ENCODE measurements around the gene FAM236B. TPM values are rescaled to one million over a fixed set of nuclear protein-coding genes. Genes with fewer than 3 reads are reported as not detected.
"Not testable (repeated sequence)": the region's sequence is repeated elsewhere in the genome, so short reads cannot be mapped to it uniquely, and the experiment has no call there.

The FAM236B gene
- total RNA-seq, 2 donors from 2014 or later, result not detected

- DNase-seq (ENCODE audit: low spot score); H3K4me1 Mint-ChIP-seq (ENCODE audit: low read depth in 2 of 2); H3K9me3 Mint-ChIP-seq; ATAC-seq; H3K27ac Mint-ChIP-seq; H3K36me3 Mint-ChIP-seq; H3K4me3 Mint-ChIP-seq: not testable (repeated sequence)
- H3K27me3 Mint-ChIP-seq, result peaks cover 46 to 53% of the 10 kb centered on the region in 2 donors
These were observed 48.8 kb downstream of the FAM236B start for GRCh38 chrX:72733636-72734035.

Other genes starting within 250 kb of the FAM236B start
- 10 to 100 TPM; 31.5 to 46.8 TPM for gene HDAC8, start 209.8 kb downstream of the FAM236B start, total RNA-seq
- 1 to 10 TPM in 1 of 2 donors, under 1 TPM in 1; 0.50 to 2.7 TPM for gene PHKA1, start 68.4 kb downstream of the FAM236B start, total RNA-seq
- gene DMRTC1B, start 5.8 kb downstream of the FAM236B start, total RNA-seq, result not detected
- gene FAM236D, start 25.6 kb upstream of the FAM236B start, total RNA-seq, result not detected
- not detected for gene FAM236C, start 130.0 kb upstream of the FAM236B start, total RNA-seq
- gene FAM236A, start 155.5 kb upstream of the FAM236B start, total RNA-seq, result not detected
- not detected for gene DMRTC1, start 161.2 kb upstream of the FAM236B start, total RNA-seq
- not detected for gene PABPC1L2B, start 220.3 kb upstream of the FAM236B start, total RNA-seq